Panc1 (cell line): ENCODE results near the gene LAIR2. TPM values are rescaled to one million over a fixed set of nuclear protein-coding genes. Genes with fewer than 3 reads are reported as not detected.

Experiments
- ATAC-seq: fragments of 200-7000 bp; cut with Tn5 transposase; 2 replicates; pipeline ENCODE4 v1.9.1; 2020; ENCODE audit warnings: mild to moderate bottlenecking, moderate library complexity
- BruUV-seq: library from RNA; stranded (reverse); fragments of 400-500 nt; replicated peaks from 2 replicates; lab custom pipeline; 2021; lab: Mats Ljungman, UMichigan
- CTCF ChIA-PET: fragments of 300-600 bp; sonication (Branson Sonifier 250); formaldehyde crosslinking; loops from one replicate; lab custom pipeline; 2022; ENCODE audit warnings: antibody characterized with exemption; lab: Charles Lee
- POLR2A ChIA-PET: fragments of 300-600 bp; sonication (Branson Sonifier 250); formaldehyde crosslinking; loops from one replicate; lab custom pipeline; 2022; ENCODE audit warnings: antibody characterized with exemption; lab: Charles Lee
- DNase-seq: peaks from one replicate; pipeline ENCODE4 v3.0.0-alpha.2; 2010; ENCODE audit warnings: low read depth, low spot score
- H3K27ac ChIP-seq: 2 replicates; pipeline ENCODE4 v1.5.1; 2011; ENCODE audit warnings: mild to moderate bottlenecking, low read length, inconsistent platforms
- H3K27me3 ChIP-seq: fragments of 200-500 bp; sonication (Bioruptor generic); 2 replicates; pipeline ENCODE4 v1.6.0; 2014; ENCODE audit warnings: low read length, inconsistent platforms; ENCODE audit not compliant: control insufficient read depth, insufficient read depth
- H3K36me3 ChIP-seq: fragments of 200-500 bp; sonication (Bioruptor generic); 2 replicates; pipeline ENCODE4 v1.5.1; 2014; ENCODE audit warnings: inconsistent platforms, mild to moderate bottlenecking, low read length, moderate library complexity; ENCODE audit not compliant: control insufficient read depth, insufficient read depth
- H3K4me1 ChIP-seq: 2 replicates; pipeline ENCODE4 v1.5.1; 2011; ENCODE audit warnings: inconsistent platforms, mild to moderate bottlenecking, low read length, moderate library complexity; ENCODE audit not compliant: control insufficient read depth, insufficient read depth
- H3K4me3 ChIP-seq, 2 experiments: 2 replicates each; pipeline ENCODE4 v1.5.1; 2011 to 2012; ENCODE audit warnings: low read depth in 2 of 2, low read length in 2 of 2, mild to moderate bottlenecking in 2 of 2, inconsistent platforms in 1 of 2, moderate library complexity in 1 of 2
- H3K9me3 ChIP-seq: fragments of 200-500 bp; sonication (Bioruptor generic); 2 replicates; pipeline ENCODE4 v1.5.1; 2014; ENCODE audit warnings: low read depth, mild to moderate bottlenecking, inconsistent platforms, low read length, moderate library complexity; ENCODE audit not compliant: control insufficient read depth, insufficient read depth
- POLR2AphosphoS5 ChIP-seq: IDR thresholded peaks from 2 replicates; pipeline ENCODE4 v1.6.1; 2012; ENCODE audit warnings: mild to moderate bottlenecking, low read depth, low read length, moderate library complexity
- SIN3A ChIP-seq: IDR thresholded peaks from 2 replicates; pipeline ENCODE4 v1.6.1; 2012; ENCODE audit warnings: low read depth, mild to moderate bottlenecking, low read length, moderate library complexity, borderline replicate concordance; ENCODE audit not compliant: insufficient read depth
- TCF7L2 ChIP-seq: IDR thresholded peaks from 2 replicates; pipeline ENCODE4 v1.6.1; 2011; ENCODE audit warnings: mild to moderate bottlenecking, low read depth, low read length, inconsistent platforms
- in situ Hi-C: cut with HindIII; loops from 2 replicates; pipeline ENCODE4 v1.10.0; 2016; ENCODE audit warnings: low sequenced_read_pairs, low pct_unique_long_range_greater_than_20kb
- intact Hi-C: fragments of 100-400 bp; cut with micrococcal nuclease; formaldehyde crosslinking; loops from one replicate; pipeline ENCODE4 v1.10.0; 2022; ENCODE audit not compliant: unreplicated experiment
- total RNA-seq: library from RNA; stranded (reverse); gene quantifications from one replicate; pipeline ENCODE4 v1.2.1, GENCODE V29; 2021; ENCODE audit not compliant: unreplicated experiment
- TF ChIP-seq, protein P1 (sequence below): fragments of 450-650 bp; IDR thresholded peaks from 2 replicates; pipeline ENCODE4 v1.5.1; 2017; ENCODE audit warnings: mild to moderate bottlenecking
- TF ChIP-seq, protein P2 (sequence below), 2 experiments: IDR thresholded peaks; 2 replicates each; pipeline ENCODE4 v1.6.1; 2011 to 2012; ENCODE audit warnings: low read depth in 2 of 2, control low read depth in 1 of 2, low read length in 1 of 2, mild to moderate bottlenecking in 1 of 2, moderate library complexity in 1 of 2; ENCODE audit not compliant: insufficient read depth in 1 of 2

Gene LAIR2
- total RNA-seq, 1 experiment from 2014 or later: not detected

DNA sequence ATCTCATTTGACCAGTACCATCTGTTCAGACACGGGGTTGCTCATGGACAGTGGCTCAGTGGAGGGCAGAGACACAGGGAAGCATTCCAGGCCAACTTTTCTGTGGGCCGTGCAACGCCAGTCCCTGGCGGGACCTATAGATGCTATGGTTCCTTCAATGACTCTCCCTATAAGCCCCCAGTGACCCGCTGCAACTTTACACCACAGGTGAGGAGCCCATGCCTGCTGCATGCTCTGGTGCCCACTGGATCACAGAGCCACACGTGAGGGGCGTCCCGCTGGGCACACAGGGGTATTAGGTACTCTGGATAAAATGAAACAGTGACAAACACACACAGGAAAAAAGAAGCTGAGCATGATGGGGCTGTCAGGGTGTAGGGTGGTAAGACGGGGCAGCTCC, 34.3 kb downstream of the LAIR2 start:
- H3K4me1 ChIP-seq: no peaks in the 10 kb centered on the region
- TF ChIP-seq SIN3A (no peak), POLR2AphosphoS5 (no peak), TCF7L2 (no peak)
- TF ChIP-seq, protein P1, sequence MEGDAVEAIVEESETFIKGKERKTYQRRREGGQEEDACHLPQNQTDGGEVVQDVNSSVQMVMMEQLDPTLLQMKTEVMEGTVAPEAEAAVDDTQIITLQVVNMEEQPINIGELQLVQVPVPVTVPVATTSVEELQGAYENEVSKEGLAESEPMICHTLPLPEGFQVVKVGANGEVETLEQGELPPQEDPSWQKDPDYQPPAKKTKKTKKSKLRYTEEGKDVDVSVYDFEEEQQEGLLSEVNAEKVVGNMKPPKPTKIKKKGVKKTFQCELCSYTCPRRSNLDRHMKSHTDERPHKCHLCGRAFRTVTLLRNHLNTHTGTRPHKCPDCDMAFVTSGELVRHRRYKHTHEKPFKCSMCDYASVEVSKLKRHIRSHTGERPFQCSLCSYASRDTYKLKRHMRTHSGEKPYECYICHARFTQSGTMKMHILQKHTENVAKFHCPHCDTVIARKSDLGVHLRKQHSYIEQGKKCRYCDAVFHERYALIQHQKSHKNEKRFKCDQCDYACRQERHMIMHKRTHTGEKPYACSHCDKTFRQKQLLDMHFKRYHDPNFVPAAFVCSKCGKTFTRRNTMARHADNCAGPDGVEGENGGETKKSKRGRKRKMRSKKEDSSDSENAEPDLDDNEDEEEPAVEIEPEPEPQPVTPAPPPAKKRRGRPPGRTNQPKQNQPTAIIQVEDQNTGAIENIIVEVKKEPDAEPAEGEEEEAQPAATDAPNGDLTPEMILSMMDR: no peak
- TF ChIP-seq, protein P2, sequence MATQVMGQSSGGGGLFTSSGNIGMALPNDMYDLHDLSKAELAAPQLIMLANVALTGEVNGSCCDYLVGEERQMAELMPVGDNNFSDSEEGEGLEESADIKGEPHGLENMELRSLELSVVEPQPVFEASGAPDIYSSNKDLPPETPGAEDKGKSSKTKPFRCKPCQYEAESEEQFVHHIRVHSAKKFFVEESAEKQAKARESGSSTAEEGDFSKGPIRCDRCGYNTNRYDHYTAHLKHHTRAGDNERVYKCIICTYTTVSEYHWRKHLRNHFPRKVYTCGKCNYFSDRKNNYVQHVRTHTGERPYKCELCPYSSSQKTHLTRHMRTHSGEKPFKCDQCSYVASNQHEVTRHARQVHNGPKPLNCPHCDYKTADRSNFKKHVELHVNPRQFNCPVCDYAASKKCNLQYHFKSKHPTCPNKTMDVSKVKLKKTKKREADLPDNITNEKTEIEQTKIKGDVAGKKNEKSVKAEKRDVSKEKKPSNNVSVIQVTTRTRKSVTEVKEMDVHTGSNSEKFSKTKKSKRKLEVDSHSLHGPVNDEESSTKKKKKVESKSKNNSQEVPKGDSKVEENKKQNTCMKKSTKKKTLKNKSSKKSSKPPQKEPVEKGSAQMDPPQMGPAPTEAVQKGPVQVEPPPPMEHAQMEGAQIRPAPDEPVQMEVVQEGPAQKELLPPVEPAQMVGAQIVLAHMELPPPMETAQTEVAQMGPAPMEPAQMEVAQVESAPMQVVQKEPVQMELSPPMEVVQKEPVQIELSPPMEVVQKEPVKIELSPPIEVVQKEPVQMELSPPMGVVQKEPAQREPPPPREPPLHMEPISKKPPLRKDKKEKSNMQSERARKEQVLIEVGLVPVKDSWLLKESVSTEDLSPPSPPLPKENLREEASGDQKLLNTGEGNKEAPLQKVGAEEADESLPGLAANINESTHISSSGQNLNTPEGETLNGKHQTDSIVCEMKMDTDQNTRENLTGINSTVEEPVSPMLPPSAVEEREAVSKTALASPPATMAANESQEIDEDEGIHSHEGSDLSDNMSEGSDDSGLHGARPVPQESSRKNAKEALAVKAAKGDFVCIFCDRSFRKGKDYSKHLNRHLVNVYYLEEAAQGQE (IDR thresholded peaks at IDR 0.05; ENCODE audit: insufficient read depth in 1 of 2, low read depth in 2 of 2, low read length in 1 of 2): no peak
- POLR2A ChIA-PET: no interaction called here
- in situ Hi-C loops: no loop called here
- no peak overlapping the region for H3K27ac ChIP-seq
- no peak overlapping the region for H3K4me3 ChIP-seq
- intact Hi-C loops: no loop called here
- BruUV-seq: no TSS peak
- DNase-seq (no peak), ATAC-seq (no peak)
- H3K9me3 ChIP-seq: no peaks in the 10 kb centered on the region
- no peaks in the 10 kb centered on the region for H3K36me3 ChIP-seq
- CTCF ChIA-PET: no interaction called here
- peaks cover 45% of the 10 kb centered on the region for H3K27me3 ChIP-seq

DNA sequence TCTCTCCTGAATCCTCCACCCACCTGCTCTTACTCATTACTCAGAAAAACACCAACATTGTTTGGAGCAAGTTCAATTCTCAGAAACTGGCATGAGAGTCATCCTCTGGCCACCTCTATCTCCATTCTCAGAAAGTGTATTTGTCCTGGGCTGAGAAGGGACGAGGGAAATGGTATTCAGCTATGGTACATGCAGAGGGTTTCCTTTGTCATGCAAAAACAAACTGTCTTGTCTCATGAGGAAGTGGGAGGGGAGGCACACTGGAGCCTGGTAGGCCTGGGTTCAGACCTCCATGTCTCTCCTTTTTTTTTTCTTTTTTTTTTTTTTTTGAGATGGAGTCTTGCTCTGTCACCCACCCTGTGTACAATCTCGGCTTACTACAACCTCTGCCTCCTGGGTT, 39.1 kb downstream of the LAIR2 start:
- CTCF ChIA-PET: interaction anchor here (0.6 kb wide), 1 partner anchor 827 kb away, joined by 3 read pairs; no protein-coding TSS in a partner anchor
- no peak for DNase-seq
- TF ChIP-seq, protein P1: no peak
- no peak for TF ChIP-seq SIN3A
- no peak for TF ChIP-seq POLR2AphosphoS5
- TF ChIP-seq, protein P2 (IDR thresholded peaks at IDR 0.05; ENCODE audit: insufficient read depth in 1 of 2, low read depth in 2 of 2, low read length in 1 of 2): no peak
- no peak for TF ChIP-seq TCF7L2
- POLR2A ChIA-PET: no interaction called here
- H3K27me3 ChIP-seq: peaks cover 6% of the 10 kb centered on the region; the same call in 1 of the 2 replicates
- no peak overlapping the region for H3K4me3 ChIP-seq
- no peaks in the 10 kb centered on the region for H3K36me3 ChIP-seq
- in situ Hi-C loops (no loop called here), intact Hi-C loops (no loop called here)
- no peak overlapping the region for H3K27ac ChIP-seq
- BruUV-seq: no TSS peak
- H3K9me3 ChIP-seq: no peaks in the 10 kb centered on the region
- no peaks in the 10 kb centered on the region for H3K4me1 ChIP-seq
- ATAC-seq: no peak
